Astrocyte (in vitro differentiated cells and primary cell): ENCODE results near the gene THG1L.

Experiments
- CTCF ChIP-seq: IDR thresholded peaks from 2 replicates; pipeline ENCODE4 v1.5.1; 2011; ENCODE audit warnings: low read depth, mild to moderate bottlenecking, inconsistent platforms, low read length, moderate library complexity; ENCODE audit not compliant: insufficient read depth
- EZH2 ChIP-seq: IDR thresholded peaks from 2 replicates; pipeline ENCODE4 v1.6.1; 2012; ENCODE audit warnings: mild to moderate bottlenecking, low read length, inconsistent platforms; ENCODE audit not compliant: insufficient read depth

GRCh38 chr5:157767689-157768088, 36.5 kb downstream of the THG1L start:
- TF ChIP-seq CTCF: no peak
- no peak for TF ChIP-seq EZH2
